K562 (cell line): ENCODE data around the gene SLC25A1. TPM values are rescaled to one million over a fixed set of nuclear protein-coding genes. Genes with fewer than 3 reads are reported as not detected.
A peak's percentile ranks its signal among the peaks of the same experiment; 100 is the strongest.

ENCODE experiments used
- CBFA2T2 ChIP-seq: fragments of 450-650 bp; conservative IDR thresholded peaks from 2 replicates; pipeline ENCODE4 v1.6.1; 2017; ENCODE audit warnings: mild to moderate bottlenecking
- ELF2 ChIP-seq: fragments of 250-450 bp; sonication (Bioruptor Pico); IDR thresholded peaks from 2 replicates; pipeline ENCODE4 v1.5.0; 2021; ENCODE audit warnings: mild to moderate bottlenecking
- EZH2 ChIP-seq: IDR thresholded peaks from 2 replicates; pipeline ENCODE4 v1.6.1; 2012; ENCODE audit warnings: low read depth, mild to moderate bottlenecking, inconsistent platforms, low read length, borderline replicate concordance
- HDAC1 ChIP-seq, 2 experiments: fragments of 450-650 bp; IDR thresholded peaks; 2 replicates each; pipeline ENCODE4 v1.6.1; 2016 to 2017; ENCODE audit warnings: inconsistent platforms in 1 of 2, mild to moderate bottlenecking in 1 of 2, moderate library complexity in 1 of 2
- HNRNPK ChIP-seq: fragments of 200-400 bp; formaldehyde crosslinking; IDR thresholded peaks from one replicate; pipeline ENCODE4 v1.6.1; 2018; ENCODE audit warnings: mild to moderate bottlenecking, low read depth, low read length; ENCODE audit not compliant: poor library complexity, severe bottlenecking
- JUND ChIP-seq, 2 experiments: IDR thresholded peaks; 2 replicates in 1 of 2; 3 replicates in 1 of 2; pipeline ENCODE4 v1.6.1; 2011; ENCODE audit warnings: borderline replicate concordance in 2 of 2, low read depth in 2 of 2, low read length in 2 of 2, improper control_type of control experiment in 1 of 2, missing biosample characterization in 1 of 2, missing genetic modification characterization in 1 of 2, missing genetic modification reagents in 1 of 2
- KDM5B ChIP-seq: fragments of 200-600 bp; sonication (generic); IDR thresholded peaks from 2 replicates; pipeline ENCODE4 v1.6.1; 2012; ENCODE audit warnings: low read depth, mild to moderate bottlenecking, moderate library complexity, low read length, control low read depth, inconsistent platforms; ENCODE audit not compliant: insufficient replicate concordance
- MYNN ChIP-seq, 2 experiments: sonication (generic); formaldehyde crosslinking in 1 of 2; IDR thresholded peaks; 2 replicates each; pipeline versions ENCODE4 v1.5.0 to v1.6.1; 2016 to 2020; ENCODE audit warnings: antibody characterized with exemption in 1 of 2, missing genetic modification reagents in 1 of 2
- NR2C1 ChIP-seq, 2 experiments: fragments of 450-650 bp; IDR thresholded peaks; 2 replicates each; pipeline ENCODE4 v1.6.1; 2017; ENCODE audit warnings: mild to moderate bottlenecking in 2 of 2, antibody characterized with exemption in 1 of 2, inconsistent platforms in 1 of 2, missing compliant biosample characterization in 1 of 2, missing genetic modification characterization in 1 of 2
- POLR2A ChIP-seq: fragments of 450-650 bp; conservative IDR thresholded peaks from 2 replicates; pipeline ENCODE4 v1.6.1; 2016
- POLR3A ChIP-seq: IDR thresholded peaks from 2 replicates; pipeline ENCODE4 v1.6.1; 2011; ENCODE audit warnings: borderline replicate concordance, mild to moderate bottlenecking, moderate library complexity; ENCODE audit not compliant: insufficient read length, insufficient read depth; ENCODE audit errors: extremely low read depth
- SLC30A9 ChIP-seq: fragments of 250-450 bp; sonication (Bioruptor Pico); IDR thresholded peaks from 2 replicates; pipeline ENCODE4 v1.8.0; 2022; ENCODE audit warnings: mild to moderate bottlenecking, moderate library complexity
- TAF1 ChIP-seq: IDR thresholded peaks from 2 replicates; pipeline ENCODE4 v1.6.1; 2011; ENCODE audit warnings: mild to moderate bottlenecking, low read length, moderate library complexity; ENCODE audit not compliant: insufficient read depth, control insufficient read depth, severe bottlenecking; ENCODE audit errors: extremely low read depth
- ZBTB7A ChIP-seq: IDR thresholded peaks from 2 replicates; pipeline ENCODE4 v1.6.1; 2011; ENCODE audit warnings: low read depth, mild to moderate bottlenecking, low read length, moderate library complexity, borderline replicate concordance; ENCODE audit not compliant: control insufficient read depth
- ZEB2 ChIP-seq: fragments of 450-650 bp; IDR thresholded peaks from 2 replicates; pipeline ENCODE4 v1.6.1; 2016
- ZNF174 ChIP-seq: fragments of 250-450 bp; sonication (Bioruptor Pico); IDR thresholded peaks from 2 replicates; pipeline ENCODE4 v1.4.0; 2020; ENCODE audit warnings: mild to moderate bottlenecking
- ZNF830 ChIP-seq: fragments of 250-450 bp; sonication (Bioruptor Pico); IDR thresholded peaks from 2 replicates; pipeline ENCODE4 v1.5.0; 2021; ENCODE audit warnings: mild to moderate bottlenecking
- polyA plus RNA-seq, 8 experiments: library from polyadenylated mRNA; depleted of rRNA in 4 of 8; stranded (reverse) in 5 of 8; unstranded in 3 of 8; fragments of >200 nt; fragmentation: Nextera tagmentation in 2 of 8; fragmentation: Illumina TruSeq in 1 of 8; extraction: Ambion mirVana in 2 of 8; extraction: Trizol in 1 of 8; gene quantifications; 2 replicates each; pipeline versions ENCODE4 v1.2.1 to v1.2.3, GENCODE V29; 2011 to 2014; ENCODE audit warnings: inconsistent platforms in 1 of 8, missing spikeins in 1 of 8
- total RNA-seq, 7 experiments: library from RNA; depleted of rRNA in 6 of 7; stranded (reverse); fragments of >200 nt in 6 of 7; fragmentation: Illumina TruSeq in 2 of 7; extraction: Trizol in 2 of 7; gene quantifications; 2 replicates each; pipeline versions ENCODE4 v1.2.1 to v1.2.3, GENCODE V29; 2011 to 2021; ENCODE audit warnings: low replicate concordance in 1 of 7
- TF ChIP-seq, protein P1 (sequence below): fragments of 250-450 bp; sonication (Bioruptor Pico); IDR thresholded peaks from 2 replicates; pipeline ENCODE4 v1.9.0; 2021; ENCODE audit warnings: mild to moderate bottlenecking, inconsistent platforms
- TF ChIP-seq, protein P2 (sequence below): fragments of 250-450 bp; sonication (Bioruptor Pico); IDR thresholded peaks from 2 replicates; pipeline ENCODE4 v1.4.0; 2020; ENCODE audit warnings: borderline replicate concordance
- TF ChIP-seq, protein P3 (sequence below): sonication (generic); formaldehyde crosslinking; IDR thresholded peaks from 2 replicates; pipeline ENCODE4 v1.8.1; 2022; ENCODE audit warnings: missing genetic modification reagents
- TF ChIP-seq, protein P4 (sequence below): fragments of 250-450 bp; sonication (Bioruptor Pico); IDR thresholded peaks from 2 replicates; pipeline ENCODE4 v1.8.0; 2022; ENCODE audit warnings: moderate library complexity, mild to moderate bottlenecking, inconsistent platforms

The SLC25A1 gene
- total and polyA plus RNA-seq, 9 of the 15 experiments (the other 6 are each of a cell fraction or from before 2014, with no cell fraction given): 11.0 to 408 (median 110) TPM

DNA sequence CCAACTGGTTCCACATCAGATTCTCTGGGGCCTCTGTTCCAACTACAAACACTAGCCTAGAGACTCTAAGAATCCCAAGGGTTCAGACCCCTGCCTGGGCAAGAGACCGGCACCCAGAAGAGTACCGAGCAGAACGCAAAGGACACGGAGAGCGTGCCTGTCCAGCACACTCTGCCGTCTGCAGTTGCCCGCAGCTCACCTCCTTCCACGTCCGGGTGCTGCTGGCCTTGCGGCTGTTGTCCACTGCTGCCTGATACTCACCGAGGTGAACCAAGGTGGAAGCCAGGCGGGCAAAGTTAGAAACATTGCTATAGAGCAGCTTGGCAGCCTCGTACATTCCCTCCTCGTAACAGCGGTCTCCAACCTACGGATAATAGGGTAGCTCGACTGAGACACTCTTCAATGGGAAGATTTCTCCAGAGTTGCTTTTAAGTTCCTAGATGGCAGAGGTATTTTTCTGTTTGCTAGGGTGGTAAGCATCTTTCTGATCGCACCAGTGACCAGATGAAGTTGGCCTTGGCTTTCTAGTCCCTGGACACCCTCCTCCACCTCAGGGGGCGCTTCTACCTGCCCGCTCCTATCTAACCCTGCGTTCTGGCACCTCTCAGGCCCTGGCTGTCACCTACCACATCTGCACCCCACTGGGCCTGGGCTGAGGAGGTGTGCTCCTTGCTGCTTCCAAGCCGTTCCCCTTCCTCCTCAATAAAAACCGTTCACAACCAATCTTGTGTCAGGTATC is 22.8 kb upstream of the SLC25A1 start (continued):
- no peak for TF ChIP-seq ZBTB7A
- TF ChIP-seq HDAC1 (IDR thresholded peaks at IDR 0.05): no peak
- TF ChIP-seq HNRNPK: no peak
- TF ChIP-seq ZEB2: no peak
- TF ChIP-seq POLR3A: no peak
- TF ChIP-seq, protein P1, sequence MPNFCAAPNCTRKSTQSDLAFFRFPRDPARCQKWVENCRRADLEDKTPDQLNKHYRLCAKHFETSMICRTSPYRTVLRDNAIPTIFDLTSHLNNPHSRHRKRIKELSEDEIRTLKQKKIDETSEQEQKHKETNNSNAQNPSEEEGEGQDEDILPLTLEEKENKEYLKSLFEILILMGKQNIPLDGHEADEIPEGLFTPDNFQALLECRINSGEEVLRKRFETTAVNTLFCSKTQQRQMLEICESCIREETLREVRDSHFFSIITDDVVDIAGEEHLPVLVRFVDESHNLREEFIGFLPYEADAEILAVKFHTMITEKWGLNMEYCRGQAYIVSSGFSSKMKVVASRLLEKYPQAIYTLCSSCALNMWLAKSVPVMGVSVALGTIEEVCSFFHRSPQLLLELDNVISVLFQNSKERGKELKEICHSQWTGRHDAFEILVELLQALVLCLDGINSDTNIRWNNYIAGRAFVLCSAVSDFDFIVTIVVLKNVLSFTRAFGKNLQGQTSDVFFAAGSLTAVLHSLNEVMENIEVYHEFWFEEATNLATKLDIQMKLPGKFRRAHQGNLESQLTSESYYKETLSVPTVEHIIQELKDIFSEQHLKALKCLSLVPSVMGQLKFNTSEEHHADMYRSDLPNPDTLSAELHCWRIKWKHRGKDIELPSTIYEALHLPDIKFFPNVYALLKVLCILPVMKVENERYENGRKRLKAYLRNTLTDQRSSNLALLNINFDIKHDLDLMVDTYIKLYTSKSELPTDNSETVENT (CRISPR knock-in tag): peak; percentile 74; the same call in 1 of the 2 replicates
- TF ChIP-seq EZH2: no peak
- no peak for TF ChIP-seq NR2C1 (IDR thresholded peaks at IDR 0.05)
- TF ChIP-seq NR2C1 (tag; IDR thresholded peaks at IDR 0.05): no peak
- TF ChIP-seq, protein P2, sequence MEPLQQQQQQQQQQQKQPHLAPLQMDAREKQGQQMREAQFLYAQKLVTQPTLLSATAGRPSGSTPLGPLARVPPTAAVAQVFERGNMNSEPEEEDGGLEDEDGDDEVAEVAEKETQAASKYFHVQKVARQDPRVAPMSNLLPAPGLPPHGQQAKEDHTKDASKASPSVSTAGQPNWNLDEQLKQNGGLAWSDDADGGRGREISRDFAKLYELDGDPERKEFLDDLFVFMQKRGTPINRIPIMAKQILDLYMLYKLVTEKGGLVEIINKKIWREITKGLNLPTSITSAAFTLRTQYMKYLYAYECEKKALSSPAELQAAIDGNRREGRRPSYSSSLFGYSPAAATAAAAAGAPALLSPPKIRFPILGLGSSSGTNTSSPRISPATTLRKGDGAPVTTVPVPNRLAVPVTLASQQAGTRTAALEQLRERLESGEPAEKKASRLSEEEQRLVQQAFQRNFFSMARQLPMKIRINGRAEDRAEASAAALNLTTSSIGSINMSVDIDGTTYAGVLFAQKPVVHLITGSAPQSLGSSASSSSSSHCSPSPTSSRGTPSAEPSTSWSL (CRISPR knock-in tag): no peak
- TF ChIP-seq ELF2 (CRISPR knock-in tag): no peak
- no peak for TF ChIP-seq TAF1
- TF ChIP-seq MYNN (IDR thresholded peaks at IDR 0.05): no peak
- TF ChIP-seq MYNN (CRISPR knock-in tag; IDR thresholded peaks at IDR 0.05): no peak
- TF ChIP-seq CBFA2T2: no peak
- TF ChIP-seq, protein P3, sequence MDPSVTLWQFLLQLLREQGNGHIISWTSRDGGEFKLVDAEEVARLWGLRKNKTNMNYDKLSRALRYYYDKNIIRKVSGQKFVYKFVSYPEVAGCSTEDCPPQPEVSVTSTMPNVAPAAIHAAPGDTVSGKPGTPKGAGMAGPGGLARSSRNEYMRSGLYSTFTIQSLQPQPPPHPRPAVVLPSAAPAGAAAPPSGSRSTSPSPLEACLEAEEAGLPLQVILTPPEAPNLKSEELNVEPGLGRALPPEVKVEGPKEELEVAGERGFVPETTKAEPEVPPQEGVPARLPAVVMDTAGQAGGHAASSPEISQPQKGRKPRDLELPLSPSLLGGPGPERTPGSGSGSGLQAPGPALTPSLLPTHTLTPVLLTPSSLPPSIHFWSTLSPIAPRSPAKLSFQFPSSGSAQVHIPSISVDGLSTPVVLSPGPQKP: no peak
- TF ChIP-seq POLR2A: no peak
- no peak for TF ChIP-seq ZNF174 (CRISPR knock-in tag)
- peak; percentile 29 for TF ChIP-seq KDM5B
- TF ChIP-seq SLC30A9 (CRISPR knock-in tag): no peak
- TF ChIP-seq, protein P4, sequence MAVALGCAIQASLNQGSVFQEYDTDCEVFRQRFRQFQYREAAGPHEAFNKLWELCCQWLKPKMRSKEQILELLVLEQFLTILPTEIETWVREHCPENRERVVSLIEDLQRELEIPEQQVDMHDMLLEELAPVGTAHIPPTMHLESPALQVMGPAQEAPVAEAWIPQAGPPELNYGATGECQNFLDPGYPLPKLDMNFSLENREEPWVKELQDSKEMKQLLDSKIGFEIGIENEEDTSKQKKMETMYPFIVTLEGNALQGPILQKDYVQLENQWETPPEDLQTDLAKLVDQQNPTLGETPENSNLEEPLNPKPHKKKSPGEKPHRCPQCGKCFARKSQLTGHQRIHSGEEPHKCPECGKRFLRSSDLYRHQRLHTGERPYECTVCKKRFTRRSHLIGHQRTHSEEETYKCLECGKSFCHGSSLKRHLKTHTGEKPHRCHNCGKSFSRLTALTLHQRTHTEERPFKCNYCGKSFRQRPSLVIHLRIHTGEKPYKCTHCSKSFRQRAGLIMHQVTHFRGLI: no peak
- TF ChIP-seq ZNF830 (CRISPR knock-in tag): no peak
- no peak for TF ChIP-seq JUND (IDR thresholded peaks at IDR 0.05; ENCODE audit: borderline replicate concordance, low read depth, low read length)
- no peak for TF ChIP-seq JUND (tag; IDR thresholded peaks at IDR 0.05; ENCODE audit: borderline replicate concordance, low read depth, low read length)
